Lower leg skin (tissue), 3 donors: ENCODE results near the gene EPHB3.

Experiments used
- POLR2A ChIP-seq, 2 donors: fragments of 450-650 bp; IDR thresholded peaks; one replicate each; pipeline ENCODE4 v1.6.1; 2016 to 2017; ENCODE audit warnings: antibody characterized with exemption in 2 of 2, mild to moderate bottlenecking in 1 of 2, moderate library complexity in 1 of 2
- TF ChIP-seq, protein P1 (sequence below), 3 donors: fragments of 450-650 bp; IDR thresholded peaks; one replicate each; pipeline ENCODE4 v1.5.1; 2016; ENCODE audit warnings: antibody characterized with exemption in 3 of 3, mild to moderate bottlenecking in 3 of 3, moderate library complexity in 2 of 3

DNA sequence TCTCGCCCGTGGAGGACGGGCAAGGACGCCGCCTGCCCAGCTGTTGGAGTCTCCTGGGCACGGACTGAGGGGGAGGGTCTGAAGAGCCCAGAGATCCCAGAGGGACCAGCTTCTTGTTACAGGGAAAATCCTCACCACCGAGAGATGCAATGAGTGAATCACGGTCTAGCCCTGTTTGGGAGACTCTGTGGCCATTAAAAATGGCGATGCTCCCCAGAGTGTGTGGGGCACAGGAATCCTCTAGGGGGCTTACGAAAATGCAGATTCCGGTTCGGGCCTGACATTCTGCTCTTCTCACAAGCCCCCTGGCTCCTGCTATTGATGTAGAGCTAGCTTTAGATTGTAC is 35.5 kb upstream of the EPHB3 start:
- TF ChIP-seq, protein P1, sequence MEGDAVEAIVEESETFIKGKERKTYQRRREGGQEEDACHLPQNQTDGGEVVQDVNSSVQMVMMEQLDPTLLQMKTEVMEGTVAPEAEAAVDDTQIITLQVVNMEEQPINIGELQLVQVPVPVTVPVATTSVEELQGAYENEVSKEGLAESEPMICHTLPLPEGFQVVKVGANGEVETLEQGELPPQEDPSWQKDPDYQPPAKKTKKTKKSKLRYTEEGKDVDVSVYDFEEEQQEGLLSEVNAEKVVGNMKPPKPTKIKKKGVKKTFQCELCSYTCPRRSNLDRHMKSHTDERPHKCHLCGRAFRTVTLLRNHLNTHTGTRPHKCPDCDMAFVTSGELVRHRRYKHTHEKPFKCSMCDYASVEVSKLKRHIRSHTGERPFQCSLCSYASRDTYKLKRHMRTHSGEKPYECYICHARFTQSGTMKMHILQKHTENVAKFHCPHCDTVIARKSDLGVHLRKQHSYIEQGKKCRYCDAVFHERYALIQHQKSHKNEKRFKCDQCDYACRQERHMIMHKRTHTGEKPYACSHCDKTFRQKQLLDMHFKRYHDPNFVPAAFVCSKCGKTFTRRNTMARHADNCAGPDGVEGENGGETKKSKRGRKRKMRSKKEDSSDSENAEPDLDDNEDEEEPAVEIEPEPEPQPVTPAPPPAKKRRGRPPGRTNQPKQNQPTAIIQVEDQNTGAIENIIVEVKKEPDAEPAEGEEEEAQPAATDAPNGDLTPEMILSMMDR (IDR thresholded peaks at IDR 0.05): no peak
- TF ChIP-seq POLR2A (IDR thresholded peaks at IDR 0.05): no peak
